HG03196 (cell line): ENCODE results near the gene UGT2A2.
"Not testable (repeated sequence)": the region's sequence is repeated elsewhere in the genome, so short reads cannot be mapped to it uniquely, and the experiment has no call there.

Experiments used
- ATAC-seq: cut with Tn5 transposase; IDR thresholded peaks from one replicate; pipeline ENCODE4 v1.9.1; 2021; ENCODE audit not compliant: unreplicated experiment

UGT2A2 gene

GRCh38 chr4:69639542-69639941, at the start of gene UGT2A2:
UGT2A2 (minus strand) TSS chr4:69639642; CDS start chr4:69639640, 2 bp downstream.
- no peak for ATAC-seq

GRCh38 chr4:69684804-69685203, 45.4 kb upstream of the UGT2A2 start:
- ATAC-seq, result no peak

DNA sequence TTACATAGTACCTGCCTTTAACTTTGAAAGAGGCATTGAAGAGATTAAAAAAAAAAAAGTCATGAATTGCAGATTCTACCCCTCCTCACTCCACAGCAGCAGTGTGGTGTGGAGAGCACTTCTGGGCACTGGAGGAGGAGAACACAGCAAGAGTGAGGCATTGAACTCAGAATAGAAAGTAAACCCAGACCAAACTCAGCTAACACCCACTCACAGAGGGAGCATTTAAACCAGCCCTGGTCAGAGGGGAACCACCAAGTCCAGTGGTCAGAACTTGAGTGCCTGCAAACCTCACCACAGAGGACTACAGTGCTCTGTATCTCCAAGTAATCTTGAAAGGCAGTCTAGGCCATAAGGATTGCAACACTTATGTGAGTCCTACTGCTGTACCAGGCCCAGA, 29.2 kb upstream of the UGT2A2 start:
- ATAC-seq, result no peak

DNA sequence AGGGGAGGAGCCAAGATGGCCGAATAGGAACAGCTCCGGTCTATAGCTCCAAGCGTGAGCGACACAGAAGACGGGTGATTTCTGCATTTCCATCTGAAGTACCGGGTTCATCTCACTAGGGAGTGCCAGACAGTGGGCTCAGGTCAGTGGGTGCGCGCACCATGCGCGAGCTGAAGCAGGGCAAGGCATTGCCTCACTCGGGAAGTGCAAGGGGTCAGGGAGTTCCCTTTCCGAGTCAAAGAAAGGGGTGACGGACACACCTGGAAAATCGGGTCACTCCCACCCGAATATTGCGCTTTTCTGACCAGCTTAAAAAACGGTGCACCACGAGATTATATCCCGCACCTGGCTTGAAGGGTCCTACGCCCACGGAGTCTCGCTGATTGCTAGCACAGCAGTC, 24.6 kb upstream of the UGT2A2 start:
- not testable (repeated sequence) for ATAC-seq

DNA sequence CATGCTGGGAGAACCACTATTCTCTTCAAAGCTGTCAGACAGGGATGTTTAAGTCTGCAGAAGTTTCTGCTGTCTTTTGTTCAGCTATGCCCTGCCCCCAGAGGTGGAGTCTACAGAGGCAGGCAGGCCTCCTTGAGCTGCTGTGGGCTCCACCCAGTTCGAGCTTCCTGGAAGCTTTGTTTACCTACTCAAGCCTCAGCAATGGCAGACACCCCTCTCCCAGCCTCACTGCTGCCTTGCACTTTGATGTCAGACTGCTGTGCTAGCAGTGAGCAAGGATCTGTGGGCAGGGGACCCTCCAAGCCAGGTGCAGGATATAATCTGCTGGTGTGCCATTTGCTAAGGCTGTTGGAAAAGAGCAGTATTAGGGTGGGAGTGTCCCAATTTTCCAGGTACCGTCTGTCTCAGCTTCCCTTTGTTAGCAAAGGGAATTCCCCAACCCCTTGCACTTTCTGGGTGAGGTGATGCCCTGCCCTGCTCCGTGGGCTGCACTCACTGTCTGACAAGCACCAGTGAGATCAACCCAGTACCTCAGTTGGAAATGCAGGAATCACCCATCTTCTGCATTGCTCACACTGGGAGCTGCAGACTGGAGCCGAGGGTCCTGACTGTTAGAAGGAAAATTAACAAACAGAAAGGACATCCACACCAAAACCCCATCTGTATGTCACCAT, 21.8 kb upstream of the UGT2A2 start:
- not testable (repeated sequence) for ATAC-seq

GRCh38 chr4:69658133-69658532, 18.7 kb upstream of the UGT2A2 start:
- ATAC-seq, result no peak

DNA sequence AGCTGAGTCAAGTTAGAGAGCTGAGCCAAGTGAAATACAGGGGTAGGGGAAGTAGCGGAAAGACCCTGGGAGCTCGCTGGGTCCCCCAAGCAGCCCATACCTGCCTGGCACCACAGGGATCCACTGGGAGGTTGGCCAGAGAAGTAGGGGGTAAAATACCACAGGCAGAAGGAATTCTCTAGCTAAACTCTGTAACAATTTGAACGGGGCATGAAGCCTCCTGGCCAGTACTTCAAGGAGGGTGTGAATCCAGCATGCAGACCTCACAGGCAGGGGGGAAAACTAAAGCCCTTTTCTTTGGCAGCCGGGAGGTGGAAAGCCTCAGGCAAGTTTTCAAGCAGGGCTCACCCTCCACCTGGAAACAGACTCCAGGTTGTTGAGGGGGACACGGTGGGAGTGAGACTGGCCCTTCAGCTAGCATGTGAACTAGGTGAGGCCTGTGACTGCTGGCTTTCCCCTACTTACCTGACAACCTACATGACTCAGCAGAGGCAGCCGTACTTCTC, 17.3 kb upstream of the UGT2A2 start:
- no peak for ATAC-seq

DNA sequence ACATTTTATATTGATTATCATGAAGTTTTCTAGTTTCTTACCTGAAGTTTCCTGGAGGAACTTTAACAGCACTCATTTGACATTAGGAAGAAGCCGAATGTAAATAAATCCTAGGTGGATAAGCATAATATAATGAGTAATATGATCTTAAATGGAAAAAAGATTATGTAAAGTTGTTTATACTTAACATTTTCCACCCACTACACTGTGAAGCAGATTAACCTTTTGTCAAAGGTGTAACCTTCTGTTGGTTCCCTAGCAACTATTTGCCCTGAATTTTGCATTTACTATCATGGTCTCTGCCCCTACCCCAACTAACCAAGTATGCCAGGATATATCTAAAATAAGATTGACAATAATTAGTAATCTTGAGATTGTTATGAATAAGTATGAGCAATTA, 13.7 kb upstream of the UGT2A2 start, which contains the start of gene UGT2A1:
UGT2A1 (minus strand) TSS at position 101 of the 400 bp plus-strand sequence. CDS start 5,603 bp downstream, outside the sequence.
- no peak for ATAC-seq

- ATAC-seq, result no peak
These were observed 11.4 kb upstream of the UGT2A2 start for GRCh38 chr4:69650872-69651271.

DNA sequence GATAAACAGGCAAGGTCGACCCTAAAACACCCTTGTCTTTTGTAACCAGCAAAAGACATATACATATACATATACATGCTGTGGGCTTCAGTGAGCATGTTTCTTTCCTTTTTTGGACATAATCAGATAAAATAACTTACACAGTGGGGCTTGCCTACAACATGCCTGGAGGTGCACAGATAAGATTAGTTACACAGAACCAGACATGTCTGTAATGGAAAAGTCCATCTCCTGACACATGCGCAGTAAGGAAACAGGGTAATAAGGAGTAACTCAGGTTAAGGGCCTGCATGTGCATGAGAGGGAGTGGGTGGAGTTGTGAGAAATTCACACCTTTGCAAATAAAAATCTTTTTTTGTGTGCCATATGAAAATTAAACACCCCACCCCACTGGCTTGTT, 10.2 kb upstream of the UGT2A2 start:
- ATAC-seq, result no peak

DNA sequence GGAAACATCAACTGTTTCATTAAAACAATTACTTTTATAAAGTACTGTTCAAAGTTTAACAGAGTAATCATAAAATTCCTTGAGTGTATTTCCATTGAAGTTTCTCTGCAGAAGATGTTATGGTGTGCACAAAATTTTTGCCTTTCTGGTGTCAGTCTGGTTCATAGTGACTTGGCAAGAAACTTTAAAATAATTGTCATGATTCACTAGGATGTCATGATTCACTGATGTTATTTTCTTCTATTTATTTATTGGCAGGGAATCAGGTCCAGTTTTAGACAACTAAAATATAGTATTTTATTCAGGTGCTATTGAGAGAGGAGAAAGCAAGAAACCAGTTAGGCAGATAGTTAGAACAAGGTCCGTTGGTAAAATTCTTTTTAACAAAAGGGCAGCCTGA, 9.8 kb upstream of the UGT2A2 start:
- no peak for ATAC-seq

DNA sequence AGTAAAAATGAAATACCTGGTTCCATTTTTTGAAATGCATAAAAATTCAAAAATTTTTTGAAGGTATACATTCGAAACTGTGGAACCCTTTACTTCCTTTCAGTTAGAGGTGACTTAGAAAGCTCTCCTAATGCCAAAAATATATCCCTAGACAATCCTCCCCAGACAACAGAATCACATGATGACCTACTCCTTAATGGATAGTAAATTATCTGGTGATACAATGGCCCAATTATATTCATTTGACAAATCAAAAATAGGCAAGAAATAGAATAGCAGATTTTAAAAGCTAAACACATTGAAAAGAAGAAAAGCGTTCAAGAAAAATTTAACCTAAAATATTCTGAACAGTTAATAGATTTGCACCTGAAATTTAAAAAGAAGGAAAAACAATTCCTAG, 3.5 kb upstream of the UGT2A2 start:
- no peak for ATAC-seq

GRCh38 chr4:69640289-69640688, 847 bp upstream of the UGT2A2 start:
- no peak for ATAC-seq

DNA sequence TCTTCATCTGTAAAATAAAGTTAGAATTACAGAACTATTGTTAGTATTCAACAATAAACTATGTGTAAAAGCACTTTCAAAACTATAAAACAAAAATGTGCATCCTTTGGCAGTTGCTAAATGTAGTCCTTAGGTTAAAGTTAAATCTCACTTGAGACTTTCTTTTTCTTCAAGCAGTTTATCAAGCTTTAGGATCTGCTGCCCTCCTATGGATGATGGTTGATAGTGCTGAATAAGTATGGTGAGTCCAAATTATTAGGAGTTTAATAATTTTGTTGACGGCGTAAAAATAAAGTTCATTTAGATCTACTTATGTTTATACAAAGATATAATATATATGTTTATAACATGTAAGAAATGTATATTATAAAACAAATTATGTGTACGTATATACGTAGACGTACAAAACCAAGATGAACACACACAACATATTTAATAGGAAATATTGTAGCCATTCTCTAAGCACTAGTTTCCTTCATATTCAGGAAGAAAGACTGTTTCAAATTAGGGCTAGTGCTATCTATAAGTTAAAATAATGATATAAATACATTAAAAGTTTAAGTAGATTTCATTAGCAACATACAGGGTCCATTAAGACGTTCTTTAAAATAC, 22.3 kb downstream of the UGT2A2 start:
- ATAC-seq, result no peak

- no peak for ATAC-seq
These were observed 29.0 kb downstream of the UGT2A2 start for GRCh38 chr4:69610484-69610883.

GRCh38 chr4:69601065-69601464, 38.4 kb downstream of the UGT2A2 start:
- no peak for ATAC-seq

- no peak for ATAC-seq
These were observed 39.4 kb downstream of the UGT2A2 start for GRCh38 chr4:69600013-69600412.

GRCh38 chr4:69594382-69594781, 45.1 kb downstream of the UGT2A2 start:
- ATAC-seq, result no peak

DNA sequence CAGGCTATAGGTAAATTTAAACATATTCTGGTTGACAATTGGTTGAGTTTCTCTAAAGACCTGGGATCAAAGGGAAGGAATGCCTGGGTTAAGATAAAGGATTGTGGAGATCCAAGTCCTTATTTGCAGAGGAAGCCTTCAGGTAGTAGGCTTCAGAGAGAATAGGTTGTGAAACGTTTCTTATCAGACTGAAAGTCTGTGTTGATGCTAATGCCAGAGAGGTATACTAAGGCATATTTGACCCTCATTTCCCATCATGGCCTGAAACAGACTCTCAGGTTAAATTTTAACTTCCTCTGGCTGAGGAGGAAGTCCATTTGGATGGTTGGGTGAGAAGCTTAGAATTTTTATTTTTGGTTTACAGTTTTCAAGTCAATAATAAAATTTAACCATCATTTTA, 48.1 kb downstream of the UGT2A2 start:
- no peak for ATAC-seq

GRCh38 chr4:69589884-69590283, 49.6 kb downstream of the UGT2A2 start:
- no peak for ATAC-seq

DNA sequence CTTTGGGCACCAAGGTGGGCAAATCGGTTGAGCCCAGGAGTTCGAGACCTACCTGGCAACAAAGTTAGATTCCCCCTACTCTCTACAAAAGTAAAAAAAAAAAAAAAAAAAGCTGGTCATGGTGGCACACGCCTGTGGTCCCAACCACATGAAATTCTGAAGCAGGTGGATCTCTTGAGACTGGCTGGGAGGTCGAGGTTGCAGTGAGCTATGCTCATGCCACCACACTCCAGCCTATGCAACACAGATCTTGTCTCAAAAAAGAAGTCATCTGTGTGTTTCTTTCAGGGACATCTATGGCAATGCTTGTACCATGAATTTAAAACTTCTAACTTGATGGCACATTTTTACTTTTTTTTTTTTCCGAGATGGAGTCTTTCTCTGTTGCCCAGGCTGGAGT, 55.3 kb downstream of the UGT2A2 start:
- ATAC-seq, result no peak

DNA sequence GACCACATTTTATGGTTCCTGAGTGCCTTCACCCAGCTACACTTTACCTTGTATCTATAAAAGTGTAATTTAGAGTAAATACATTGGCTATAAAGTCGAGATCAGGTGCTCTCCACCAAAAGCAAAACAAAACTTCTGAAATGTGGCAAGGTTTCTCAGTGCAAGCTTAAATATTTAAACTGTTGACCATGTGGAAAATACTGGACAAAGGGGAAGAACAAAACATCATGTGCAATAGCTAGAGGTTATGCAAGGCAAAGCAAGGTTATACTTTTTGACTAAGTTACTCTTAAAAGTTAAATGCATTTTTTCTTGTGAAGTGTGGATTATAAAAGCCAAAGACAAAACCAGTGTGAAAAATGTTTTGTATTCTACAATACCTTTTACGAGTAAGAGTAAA, 55.9 kb downstream of the UGT2A2 start:
- no peak for ATAC-seq

GRCh38 chr4:69577245-69577644, 62.2 kb downstream of the UGT2A2 start:
- ATAC-seq, result no peak
